ENCODE results near the gene NRXN3. TPM values are rescaled to one million over a fixed set of nuclear protein-coding genes. Genes with fewer than 3 reads are reported as not detected.

The NRXN3 gene
- polyA plus RNA-seq, 6 donors from 2014 or later: not detected

DNA sequence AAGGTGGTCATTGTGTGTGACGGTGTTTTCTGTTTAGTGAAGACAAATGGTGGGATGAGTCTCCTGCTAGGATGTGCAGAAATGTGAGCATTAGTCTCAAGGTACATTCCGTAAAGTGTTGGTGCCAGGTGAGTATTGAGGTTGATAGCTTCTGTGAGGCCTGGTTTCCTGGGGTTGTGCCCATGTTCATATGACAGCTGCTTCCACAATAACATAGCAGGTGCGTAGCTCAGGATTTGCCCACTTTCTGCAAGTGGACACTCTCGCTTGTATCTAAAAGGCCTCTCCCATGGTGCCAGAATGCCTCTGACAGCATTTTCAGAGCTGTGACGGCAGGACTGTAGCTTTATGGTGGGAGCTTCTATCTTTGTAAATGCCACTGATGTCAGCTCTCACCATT lies 1209.1 kb downstream of the NRXN3 start:
- Mint-ChIP-seq H3K4me1 (no peaks in the 10 kb centered on the region), H3K27me3 (no peaks in the 10 kb centered on the region), H3K27ac (no peak overlapping the region), H3K4me3 (no peak overlapping the region), H3K9me3 (peaks cover 0 to 12% (median 3%) of the 10 kb centered on the region in 7 donors), H3K36me3 (no peaks in the 10 kb centered on the region)
- DNase-seq (no peak), ATAC-seq (ENCODE audit: low read depth in 2 of 2) (no peak)

DNA sequence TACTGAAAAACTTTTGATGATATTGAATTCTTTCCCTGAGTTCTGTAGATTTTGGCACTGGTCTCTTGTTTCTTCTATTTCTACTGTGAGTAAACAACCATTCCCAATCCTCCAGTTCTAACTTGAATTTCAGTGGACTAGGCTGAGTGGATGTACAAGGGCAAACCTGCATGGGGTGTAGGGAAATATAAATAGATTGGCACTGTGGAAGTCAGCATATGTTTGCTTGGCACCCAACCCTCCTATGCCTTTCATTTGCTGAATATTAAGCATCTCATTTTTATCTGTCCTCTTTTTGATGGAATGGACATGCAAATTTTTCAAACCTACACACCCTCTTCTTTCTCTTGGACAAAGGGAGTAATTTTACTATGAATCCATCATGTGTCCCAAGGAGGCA lies 1212.9 kb downstream of the NRXN3 start:
- no peak for ATAC-seq (ENCODE audit: low read depth in 2 of 2)
- no peak overlapping the region for H3K27ac Mint-ChIP-seq
- no peaks in the 10 kb centered on the region for H3K27me3 Mint-ChIP-seq
- H3K9me3 Mint-ChIP-seq: peaks cover 1 to 14% (median 5%) of the 10 kb centered on the region in 7 donors
- H3K4me3 Mint-ChIP-seq: no peak overlapping the region
- DNase-seq: no peak
- no peaks in the 10 kb centered on the region for H3K36me3 Mint-ChIP-seq
- no peaks in the 10 kb centered on the region for H3K4me1 Mint-ChIP-seq

DNA sequence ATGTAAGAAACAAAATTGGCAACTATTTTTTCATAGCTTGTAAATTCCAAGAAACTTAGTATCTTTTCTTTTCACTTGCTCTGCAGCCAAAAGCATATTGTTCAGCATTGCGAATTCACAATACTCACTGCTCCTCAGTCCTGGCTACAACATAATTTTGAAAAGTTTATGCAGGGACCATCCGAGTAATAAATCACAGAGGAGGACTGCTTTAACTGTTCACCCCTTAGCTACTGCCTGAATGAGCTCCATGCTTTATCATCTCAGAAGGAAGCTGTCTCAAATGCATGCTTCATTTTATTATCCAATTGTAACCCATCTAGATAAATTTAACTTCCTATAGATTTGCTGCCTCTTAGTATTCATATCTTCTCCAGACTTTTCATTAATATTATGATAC lies 1213.3 kb downstream of the NRXN3 start:
- Mint-ChIP-seq H3K27ac (no peak overlapping the region), H3K4me1 (no peaks in the 10 kb centered on the region), H3K9me3 (peaks cover 1 to 14% (median 7%) of the 10 kb centered on the region in 7 donors), H3K4me3 (no peak overlapping the region), H3K36me3 (no peaks in the 10 kb centered on the region), H3K27me3 (no peaks in the 10 kb centered on the region)
- ATAC-seq (ENCODE audit: low read depth in 2 of 2) (no peak), DNase-seq (no peak)

DNA sequence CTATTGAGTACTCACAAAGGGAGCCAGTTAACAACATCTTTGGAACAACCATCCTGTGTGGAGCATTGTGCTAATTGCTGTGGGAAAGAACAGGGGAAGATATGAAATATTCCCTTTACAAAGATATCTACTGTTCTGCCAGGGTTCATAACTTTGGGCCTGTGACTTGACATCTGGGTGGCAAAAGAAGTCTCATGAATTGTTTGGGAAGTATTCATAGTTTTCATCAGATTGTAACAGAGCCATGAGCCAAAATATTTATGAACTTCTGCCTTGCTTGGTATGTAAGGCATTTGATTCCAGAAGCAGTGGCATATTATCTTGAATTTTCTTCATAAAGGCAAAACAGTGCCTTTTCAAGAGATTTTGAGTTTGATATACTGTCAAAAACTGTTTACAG lies 1224.9 kb downstream of the NRXN3 start:
- Mint-ChIP-seq H3K4me3 (no peak overlapping the region), H3K27ac (no peak overlapping the region), H3K27me3 (no peaks in the 10 kb centered on the region), H3K9me3 (peaks cover 0 to 5% (median 1%) of the 10 kb centered on the region in 7 donors), H3K36me3 (no peaks in the 10 kb centered on the region), H3K4me1 (no peaks in the 10 kb centered on the region)
- DNase-seq (no peak), ATAC-seq (ENCODE audit: low read depth in 2 of 2) (no peak)

DNA sequence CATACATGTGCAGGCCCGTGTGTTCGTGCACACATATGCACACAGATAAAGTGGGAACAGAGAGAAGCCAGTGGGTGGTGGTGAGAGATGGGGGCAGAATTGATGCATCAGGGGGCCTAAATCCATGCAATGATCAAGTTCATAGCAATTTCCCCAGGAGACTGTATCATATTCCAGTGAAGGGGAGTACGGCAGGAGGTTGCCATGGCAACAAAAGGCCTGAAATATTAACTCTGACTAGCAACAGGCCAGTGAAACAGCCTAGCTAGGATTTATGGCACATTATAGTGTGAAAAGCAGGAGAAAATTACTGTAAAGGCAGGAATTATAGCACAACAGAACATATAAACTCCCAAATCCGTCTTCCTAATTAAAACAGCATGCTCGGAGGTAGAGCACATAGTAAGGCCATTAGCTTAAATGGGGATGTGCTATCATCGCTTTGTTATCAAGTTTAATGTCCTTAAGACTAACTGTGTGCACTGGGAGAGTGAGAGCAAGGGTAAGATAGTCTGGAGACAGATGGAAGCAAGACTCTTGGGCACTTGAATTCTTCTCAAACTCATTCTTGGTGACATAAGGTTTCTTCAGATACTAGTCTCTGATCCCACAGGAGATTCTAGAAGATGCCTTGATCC lies 1234.8 kb downstream of the NRXN3 start:
- peaks cover 0 to 11% (median 0%) of the 10 kb centered on the region in 7 donors for H3K9me3 Mint-ChIP-seq
- no peak overlapping the region for H3K27ac Mint-ChIP-seq
- no peaks in the 10 kb centered on the region for H3K4me1 Mint-ChIP-seq
- no peak for ATAC-seq (ENCODE audit: low read depth in 2 of 2)
- no peak overlapping the region for H3K4me3 Mint-ChIP-seq
- DNase-seq: no peak
- H3K27me3 Mint-ChIP-seq: no peaks in the 10 kb centered on the region
- H3K36me3 Mint-ChIP-seq: no peaks in the 10 kb centered on the region

DNA sequence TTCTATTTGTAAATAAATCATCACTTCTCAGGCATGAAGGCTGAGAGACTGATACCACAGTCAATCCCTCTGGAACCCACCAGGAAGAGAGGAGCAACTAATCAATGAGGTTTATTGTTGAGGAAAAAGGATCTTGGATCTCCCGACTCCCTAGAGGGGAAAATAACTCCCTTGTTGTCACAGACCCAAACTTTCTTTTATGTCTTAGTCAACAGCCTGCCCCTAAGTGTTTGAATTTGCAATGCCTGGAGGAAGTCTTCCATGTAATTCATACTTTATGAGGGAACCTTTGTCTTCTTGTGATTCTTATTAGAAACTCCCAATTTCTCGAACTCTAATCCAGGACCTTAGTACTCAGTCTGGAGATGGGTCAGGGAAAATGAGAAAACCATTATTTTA lies 1235.3 kb downstream of the NRXN3 start:
- DNase-seq: no peak
- H3K4me3 Mint-ChIP-seq: no peak overlapping the region
- H3K9me3 Mint-ChIP-seq: peaks cover 0 to 11% (median 0%) of the 10 kb centered on the region in 7 donors
- ATAC-seq (ENCODE audit: low read depth in 2 of 2): no peak
- no peaks in the 10 kb centered on the region for H3K36me3 Mint-ChIP-seq
- H3K27ac Mint-ChIP-seq: no peak overlapping the region
- H3K27me3 Mint-ChIP-seq: no peaks in the 10 kb centered on the region
- H3K4me1 Mint-ChIP-seq: no peaks in the 10 kb centered on the region

DNA sequence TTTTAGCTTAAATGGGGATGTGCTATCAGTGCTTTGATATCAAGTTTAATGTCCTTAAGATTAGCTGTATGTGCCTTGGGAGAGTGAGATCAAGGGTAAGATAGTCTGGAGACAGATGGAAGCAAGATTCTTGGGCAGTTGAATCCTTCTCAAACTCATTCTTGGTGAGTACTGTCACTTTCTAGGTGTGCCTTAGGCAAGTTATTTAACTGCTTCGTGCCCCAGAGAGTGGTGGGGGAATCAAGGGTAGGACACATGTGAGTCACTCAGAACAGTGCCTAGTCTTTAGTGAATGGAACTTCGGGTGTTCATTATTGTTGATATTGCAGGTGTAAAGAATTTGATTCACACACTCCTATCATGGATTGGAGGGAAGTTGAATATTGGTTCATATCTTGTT lies 1237.4 kb downstream of the NRXN3 start:
- Mint-ChIP-seq H3K36me3 (no peaks in the 10 kb centered on the region), H3K27me3 (no peaks in the 10 kb centered on the region), H3K4me3 (no peak overlapping the region), H3K9me3 (peaks cover 0 to 11% (median 0%) of the 10 kb centered on the region in 7 donors), H3K4me1 (no peaks in the 10 kb centered on the region), H3K27ac (no peak overlapping the region)
- DNase-seq (no peak), ATAC-seq (ENCODE audit: low read depth in 2 of 2) (no peak)

DNA sequence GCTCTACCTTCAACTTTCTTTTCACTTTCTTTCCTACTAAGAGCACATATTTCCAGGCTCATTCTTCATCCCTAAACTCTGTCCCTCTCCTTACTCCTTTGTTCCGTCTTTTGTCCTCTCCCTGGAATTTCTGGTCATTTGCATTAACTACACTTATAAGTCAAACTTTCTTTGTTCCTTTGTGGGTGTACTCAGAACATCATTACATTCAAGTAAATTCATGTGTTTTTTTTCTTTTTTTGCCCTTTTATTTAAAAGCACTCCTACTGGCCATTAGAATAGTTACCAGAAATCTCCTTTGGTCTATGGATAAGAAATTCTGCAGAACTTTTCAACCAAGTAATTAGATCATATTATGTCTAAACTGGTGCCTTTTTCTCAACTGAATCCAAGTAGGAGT lies 1238.5 kb downstream of the NRXN3 start:
- H3K9me3 Mint-ChIP-seq: peaks cover 0 to 10% (median 2%) of the 10 kb centered on the region in 7 donors
- H3K4me3 Mint-ChIP-seq: no peak overlapping the region
- no peak for ATAC-seq (ENCODE audit: low read depth in 2 of 2)
- H3K36me3 Mint-ChIP-seq: no peaks in the 10 kb centered on the region
- no peak overlapping the region for H3K27ac Mint-ChIP-seq
- H3K4me1 Mint-ChIP-seq: no peaks in the 10 kb centered on the region
- DNase-seq: no peak
- no peaks in the 10 kb centered on the region for H3K27me3 Mint-ChIP-seq

DNA sequence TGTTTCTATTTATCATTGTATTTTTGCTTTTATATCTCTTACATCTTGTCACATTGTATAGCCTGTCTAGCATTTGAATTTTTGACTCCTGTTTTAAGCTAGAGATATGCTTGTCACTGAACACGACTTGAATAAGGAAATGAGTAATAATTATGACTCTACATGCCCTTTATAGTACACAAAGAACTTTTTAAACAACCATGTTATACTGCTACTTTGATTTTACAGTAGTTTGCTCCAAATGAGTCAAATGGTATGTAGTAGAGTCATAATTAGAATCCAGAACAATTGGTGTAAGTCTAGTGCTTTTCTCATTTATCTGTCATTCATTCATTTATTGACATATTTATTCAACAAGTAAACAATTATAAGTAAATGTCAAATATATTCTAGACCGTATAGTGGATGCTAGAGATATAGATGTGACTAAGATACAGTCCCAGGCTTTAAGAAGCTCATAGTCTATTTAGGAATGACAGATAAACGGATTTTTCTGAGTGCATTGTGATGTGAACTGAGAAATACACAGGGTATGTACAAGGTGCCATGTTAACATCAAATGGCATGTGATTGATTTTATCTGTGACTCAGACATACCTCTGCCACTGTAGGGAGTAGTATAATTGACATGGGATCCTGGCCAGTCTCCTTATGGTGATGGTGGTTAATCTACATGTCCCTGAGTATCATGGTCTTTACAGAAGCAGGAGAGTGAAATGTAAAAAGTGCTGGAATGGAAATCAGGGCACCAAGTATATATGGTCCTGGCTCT lies 1241.4 kb downstream of the NRXN3 start:
- H3K27ac Mint-ChIP-seq: no peak overlapping the region
- H3K27me3 Mint-ChIP-seq: no peaks in the 10 kb centered on the region
- peaks cover 0 to 10% (median 2%) of the 10 kb centered on the region in 7 donors for H3K9me3 Mint-ChIP-seq
- DNase-seq (no peak), ATAC-seq (ENCODE audit: low read depth in 2 of 2) (no peak)
- H3K36me3 Mint-ChIP-seq: no peaks in the 10 kb centered on the region
- no peak overlapping the region for H3K4me3 Mint-ChIP-seq
- H3K4me1 Mint-ChIP-seq: no peaks in the 10 kb centered on the region

DNA sequence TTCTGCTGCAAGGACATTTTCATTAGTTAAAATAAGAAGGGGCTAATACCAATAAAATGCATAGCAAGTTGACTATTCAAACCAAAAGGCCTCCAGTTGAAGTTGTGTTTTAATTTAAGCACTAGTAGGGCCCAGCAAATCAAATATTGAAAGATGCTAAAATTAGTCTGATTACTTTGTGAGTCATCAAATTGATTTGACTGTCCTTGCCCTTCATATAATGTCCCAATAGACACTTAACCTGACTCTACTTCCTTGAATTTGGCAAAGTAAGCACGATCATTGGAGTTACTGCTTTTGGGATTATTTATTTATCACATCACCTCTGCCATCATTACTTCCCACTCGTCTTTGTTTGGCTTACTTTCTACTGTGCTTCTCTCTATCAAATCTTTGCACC lies 1242.6 kb downstream of the NRXN3 start:
- no peaks in the 10 kb centered on the region for H3K36me3 Mint-ChIP-seq
- H3K27me3 Mint-ChIP-seq: no peaks in the 10 kb centered on the region
- no peak overlapping the region for H3K4me3 Mint-ChIP-seq
- no peak overlapping the region for H3K27ac Mint-ChIP-seq
- H3K4me1 Mint-ChIP-seq: no peaks in the 10 kb centered on the region
- DNase-seq: no peak
- peaks cover 0 to 10% (median 2%) of the 10 kb centered on the region in 7 donors for H3K9me3 Mint-ChIP-seq
- no peak for ATAC-seq (ENCODE audit: low read depth in 2 of 2)

DNA sequence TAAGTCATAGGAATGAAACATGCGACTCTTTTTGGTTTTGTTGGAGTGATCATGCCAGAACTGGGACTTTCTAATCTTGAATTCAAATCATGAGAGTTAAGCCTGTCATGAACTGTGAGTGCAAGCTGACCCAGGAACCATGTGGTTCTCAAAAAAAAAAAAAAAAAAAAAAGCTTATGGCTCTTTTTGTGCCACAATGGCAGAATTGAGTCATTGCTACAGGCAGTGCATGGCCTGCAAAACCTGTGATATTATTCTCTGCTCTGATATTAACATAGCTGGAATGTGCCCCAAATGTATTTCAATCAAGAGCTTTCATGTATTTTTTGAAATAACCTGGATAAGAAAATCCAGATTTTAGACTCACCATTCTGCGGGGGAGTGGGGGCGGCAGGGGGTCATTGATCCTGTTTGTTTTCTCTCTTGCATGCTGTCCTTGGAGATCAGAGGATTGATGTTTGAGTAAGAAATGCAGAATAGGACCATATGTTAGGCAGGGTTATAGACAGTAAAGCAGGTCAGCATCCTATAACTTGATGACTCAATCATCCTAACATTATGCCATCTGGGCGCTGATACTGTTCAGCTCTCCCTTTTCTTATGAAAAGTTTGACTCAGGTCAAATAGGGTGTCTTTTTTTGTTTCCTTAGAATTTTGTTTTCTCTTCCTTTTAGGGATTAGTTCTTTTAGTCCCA lies 1243.7 kb downstream of the NRXN3 start:
- no peaks in the 10 kb centered on the region for H3K36me3 Mint-ChIP-seq
- H3K27ac Mint-ChIP-seq: no peak overlapping the region
- H3K9me3 Mint-ChIP-seq: peaks cover 0 to 6% (median 2%) of the 10 kb centered on the region in 7 donors
- DNase-seq: no peak
- H3K4me3 Mint-ChIP-seq: no peak overlapping the region
- no peak for ATAC-seq (ENCODE audit: low read depth in 2 of 2)
- no peaks in the 10 kb centered on the region for H3K27me3 Mint-ChIP-seq
- no peaks in the 10 kb centered on the region for H3K4me1 Mint-ChIP-seq

DNA sequence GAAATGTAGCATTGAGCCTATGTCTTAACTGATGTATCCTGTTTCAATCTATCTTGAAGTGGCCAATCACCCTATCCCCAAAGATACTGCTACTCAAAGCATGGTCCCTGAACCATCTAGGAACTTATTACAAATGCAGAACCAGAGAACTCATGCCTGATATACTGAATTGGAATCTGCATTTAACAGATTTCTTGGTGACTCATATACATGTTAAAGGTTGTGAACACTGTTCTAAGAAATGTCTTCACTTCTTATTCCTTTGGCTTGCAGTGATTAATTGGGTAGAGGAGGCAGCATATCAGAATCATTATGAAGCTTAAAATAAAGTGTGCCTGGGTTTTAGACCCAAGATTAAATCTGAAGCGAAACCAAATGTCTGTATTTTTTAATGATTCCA lies 1245.6 kb downstream of the NRXN3 start:
- Mint-ChIP-seq H3K36me3 (no peaks in the 10 kb centered on the region), H3K27ac (no peak overlapping the region), H3K4me3 (no peak overlapping the region), H3K27me3 (no peaks in the 10 kb centered on the region), H3K4me1 (no peaks in the 10 kb centered on the region), H3K9me3 (peaks cover 0 to 6% (median 3%) of the 10 kb centered on the region in 7 donors)
- no peak for ATAC-seq (ENCODE audit: low read depth in 2 of 2)
- no peak for DNase-seq

DNA sequence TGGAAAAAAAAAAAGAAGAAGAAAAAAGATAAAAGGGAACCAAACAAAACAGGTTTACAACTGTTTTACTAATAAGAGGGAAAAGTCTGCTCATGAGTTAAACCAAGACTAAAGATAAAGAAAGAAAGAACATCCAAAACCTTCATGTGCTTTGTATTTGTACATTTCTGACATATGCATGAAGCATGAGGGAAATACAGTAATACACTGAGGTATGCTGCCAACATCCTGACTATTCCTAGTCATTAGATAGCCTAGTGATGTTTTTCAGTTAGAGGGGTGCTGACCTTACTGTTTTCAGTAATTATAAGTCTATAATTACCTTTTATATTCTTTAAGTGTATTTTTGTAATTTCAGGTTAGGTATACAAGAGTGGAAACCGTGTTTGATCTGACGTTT lies 1247.8 kb downstream of the NRXN3 start:
- DNase-seq (no peak), ATAC-seq (ENCODE audit: low read depth in 2 of 2) (no peak)
- Mint-ChIP-seq H3K27me3 (no peaks in the 10 kb centered on the region), H3K9me3 (peaks cover 0 to 6% (median 3%) of the 10 kb centered on the region in 7 donors), H3K27ac (no peak overlapping the region), H3K4me1 (no peaks in the 10 kb centered on the region), H3K4me3 (no peak overlapping the region), H3K36me3 (no peaks in the 10 kb centered on the region)

All from naive B cell (primary cell).